AG04450 (cell line): ENCODE measurements around the gene EDRF1. TPM values are rescaled to one million over a fixed set of nuclear protein-coding genes. Genes with fewer than 3 reads are reported as not detected.

ENCODE experiments used
- CTCF ChIA-PET: fragments of 300-600, 350-600 bp; formaldehyde crosslinking; extraction: SDS; loops from one replicate; lab custom pipeline; 2022; ENCODE audit warnings: antibody characterized with exemption, inconsistent platforms; lab: Charles Lee
- POLR2A ChIA-PET: fragments of 350-600 bp; formaldehyde crosslinking; extraction: SDS; loops from one replicate; lab custom pipeline; 2021; ENCODE audit warnings: antibody characterized with exemption, inconsistent platforms; lab: Yijun Ruan, JAX
- DNase-seq: peaks from one replicate; pipeline ENCODE4 v3.0.0-alpha.2; 2011; ENCODE audit warnings: low read depth, low spot score
- H3K27ac ChIP-seq: one replicate; pipeline ENCODE4 v1.5.1; 2012; ENCODE audit warnings: low read depth, low read length, control low read depth
- H3K27me3 ChIP-seq: one replicate; pipeline ENCODE4 v1.6.0; 2012; ENCODE audit warnings: low read length; ENCODE audit not compliant: control insufficient read depth, insufficient read depth
- H3K4me3 ChIP-seq: 2 replicates; pipeline ENCODE4 v1.5.1; 2011; ENCODE audit warnings: mild to moderate bottlenecking, low read depth, low read length, control low read depth
- H3K9me3 ChIP-seq: 2 replicates; pipeline ENCODE4 v1.5.1; 2012; ENCODE audit warnings: low read length; ENCODE audit not compliant: control insufficient read depth, insufficient read depth
- polyA plus RNA-seq: library from polyadenylated mRNA; depleted of rRNA; stranded (reverse); fragments of >200 nt; gene quantifications from 2 replicates; pipeline ENCODE4 v1.2.3, GENCODE V29; 2011
- TF ChIP-seq, protein P1 (sequence below): IDR thresholded peaks from 2 replicates; pipeline ENCODE4 v1.5.1; 2011; ENCODE audit warnings: low read depth, low read length, control low read depth, inconsistent platforms

EDRF1 gene
- polyA plus RNA-seq, 1 experiment = 27.4 TPM

DNA sequence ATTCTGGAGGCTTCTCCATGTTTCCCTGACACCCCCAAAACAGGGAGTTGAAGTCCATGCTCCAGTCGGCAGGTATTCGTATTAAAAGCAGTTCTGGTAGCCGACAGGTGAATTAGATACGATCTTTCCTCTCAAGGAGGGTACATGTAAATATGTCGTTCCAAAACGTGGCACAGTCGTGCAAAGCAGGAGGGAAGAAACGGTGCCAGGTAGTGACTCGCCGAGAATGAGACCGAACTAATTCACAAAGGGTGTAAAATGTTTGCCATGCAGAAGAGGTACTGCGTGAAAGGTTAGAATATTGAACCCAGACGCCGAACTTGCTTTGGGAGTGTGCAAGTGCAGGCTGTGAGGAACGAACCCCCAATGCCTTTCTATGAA is 483 bp downstream of the EDRF1 start:
- peak overlapping the region; percentile 97 for H3K4me3 ChIP-seq
- CTCF ChIA-PET = no interaction called here
- peak overlapping the region; percentile 83 for H3K27ac ChIP-seq
- TF ChIP-seq, protein P1, sequence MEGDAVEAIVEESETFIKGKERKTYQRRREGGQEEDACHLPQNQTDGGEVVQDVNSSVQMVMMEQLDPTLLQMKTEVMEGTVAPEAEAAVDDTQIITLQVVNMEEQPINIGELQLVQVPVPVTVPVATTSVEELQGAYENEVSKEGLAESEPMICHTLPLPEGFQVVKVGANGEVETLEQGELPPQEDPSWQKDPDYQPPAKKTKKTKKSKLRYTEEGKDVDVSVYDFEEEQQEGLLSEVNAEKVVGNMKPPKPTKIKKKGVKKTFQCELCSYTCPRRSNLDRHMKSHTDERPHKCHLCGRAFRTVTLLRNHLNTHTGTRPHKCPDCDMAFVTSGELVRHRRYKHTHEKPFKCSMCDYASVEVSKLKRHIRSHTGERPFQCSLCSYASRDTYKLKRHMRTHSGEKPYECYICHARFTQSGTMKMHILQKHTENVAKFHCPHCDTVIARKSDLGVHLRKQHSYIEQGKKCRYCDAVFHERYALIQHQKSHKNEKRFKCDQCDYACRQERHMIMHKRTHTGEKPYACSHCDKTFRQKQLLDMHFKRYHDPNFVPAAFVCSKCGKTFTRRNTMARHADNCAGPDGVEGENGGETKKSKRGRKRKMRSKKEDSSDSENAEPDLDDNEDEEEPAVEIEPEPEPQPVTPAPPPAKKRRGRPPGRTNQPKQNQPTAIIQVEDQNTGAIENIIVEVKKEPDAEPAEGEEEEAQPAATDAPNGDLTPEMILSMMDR = no peak
- POLR2A ChIA-PET = interaction anchor here (0.7 to 1.0 kb wide), 2 partner anchors 685 to 787 kb away, joined by 3 read pairs; no protein-coding TSS in a partner anchor
- DNase-seq = no peak
- no peaks in the 10 kb centered on the region for H3K27me3 ChIP-seq
- peaks cover 6% of the 10 kb centered on the region for H3K9me3 ChIP-seq

DNA sequence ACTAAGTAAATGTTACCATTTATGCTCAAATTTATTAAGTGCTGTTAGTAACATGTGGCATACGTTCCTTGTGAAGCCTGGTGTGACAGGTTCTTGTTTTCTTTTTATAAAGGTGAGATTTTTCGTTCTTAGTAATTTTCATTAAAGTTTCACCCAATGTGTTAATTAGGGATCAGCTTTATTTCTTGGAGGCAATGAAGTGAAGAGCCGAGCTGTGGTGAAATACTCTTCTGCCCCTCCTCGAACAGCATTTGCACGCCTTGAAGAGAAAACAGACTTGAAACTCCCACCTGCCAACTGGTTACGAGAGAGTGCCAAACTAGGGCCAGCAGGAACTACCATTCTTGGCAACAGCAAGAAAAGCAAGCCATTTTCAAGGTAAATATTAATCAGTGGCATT is 1.5 kb downstream of the EDRF1 start:
- POLR2A ChIA-PET = no interaction called here
- peak overlapping the region; percentile 97; the same call in 1 of the 2 replicates for H3K4me3 ChIP-seq
- no peak overlapping the region for H3K27ac ChIP-seq

DNA sequence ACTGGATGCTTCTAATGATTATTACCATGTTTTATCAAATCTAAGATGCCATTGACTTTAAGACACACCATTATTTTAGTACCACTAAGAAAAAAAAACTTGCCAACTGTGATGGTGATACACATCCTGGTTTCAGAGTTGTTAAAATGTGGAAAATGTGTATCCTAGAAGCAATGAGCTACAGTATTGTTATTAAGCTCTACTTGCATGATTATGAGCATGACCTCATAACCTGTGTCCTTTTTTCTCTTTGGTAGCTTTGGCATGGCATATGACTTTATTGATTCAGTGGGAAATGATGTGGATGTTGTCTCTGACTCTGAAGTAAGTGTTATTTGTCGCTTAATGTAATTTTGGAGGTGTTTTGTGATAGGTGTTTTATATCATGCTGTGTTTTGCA is 3.3 kb downstream of the EDRF1 start:
- TF ChIP-seq, protein P1 = no peak
- Histone ChIP-seq H3K4me3 (no peak overlapping the region), H3K27me3 (no peaks in the 10 kb centered on the region), H3K27ac (no peak overlapping the region), H3K9me3 (peaks cover 4% of the 10 kb centered on the region)
- DNase-seq = no peak
- POLR2A ChIA-PET = no interaction called here
- CTCF ChIA-PET = no interaction called here

More for the DNA sequence above, 1.5 kb downstream of the EDRF1 start:
- TF ChIP-seq, protein P1 = no peak
- Histone ChIP-seq H3K9me3 (peaks cover 6% of the 10 kb centered on the region), H3K27me3 (no peaks in the 10 kb centered on the region)
- CTCF ChIA-PET = no interaction called here
- no peak for DNase-seq

- CTCF ChIA-PET = no interaction called here
- TF ChIP-seq, protein P1 = no peak
- DNase-seq = no peak
These were observed 7.4 kb downstream of the EDRF1 start for GRCh38 chr10:125726914-125727313.

DNA sequence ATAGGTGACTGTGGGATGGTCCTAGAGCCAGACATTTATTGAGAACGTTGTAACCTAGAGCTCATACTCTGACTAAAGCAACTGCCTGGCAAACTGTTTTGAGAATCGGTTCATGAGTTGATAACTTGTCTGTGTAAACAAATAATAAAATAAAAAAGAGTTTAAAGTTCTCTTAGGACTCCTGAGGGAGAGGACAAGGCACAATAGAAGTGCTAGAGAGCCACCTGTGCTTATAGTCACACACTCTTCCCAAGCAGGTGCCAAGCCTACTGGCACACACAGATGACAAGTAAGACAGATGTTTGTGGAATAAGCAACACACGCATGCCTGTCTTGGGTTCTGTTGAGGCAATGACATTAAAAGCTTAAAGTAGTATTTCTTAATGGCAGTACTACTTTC is 7.9 kb downstream of the EDRF1 start:
- CTCF ChIA-PET = no interaction called here
- POLR2A ChIA-PET = no interaction called here

More at GRCh38 chr10:125726914-125727313, 7.4 kb downstream of the EDRF1 start:
- Histone ChIP-seq H3K9me3 (no peaks in the 10 kb centered on the region), H3K4me3 (no peak overlapping the region), H3K27ac (no peak overlapping the region), H3K27me3 (no peaks in the 10 kb centered on the region)
- POLR2A ChIA-PET = no interaction called here

More for the DNA sequence above, 7.9 kb downstream of the EDRF1 start:
- Histone ChIP-seq H3K27me3 (no peaks in the 10 kb centered on the region), H3K4me3 (no peak overlapping the region), H3K9me3 (no peaks in the 10 kb centered on the region), H3K27ac (no peak overlapping the region)
- TF ChIP-seq, protein P1 = no peak
- DNase-seq = no peak
